ENCODE measurements around the gene MAPK8IP1.

MAPK8IP1 gene

DNA sequence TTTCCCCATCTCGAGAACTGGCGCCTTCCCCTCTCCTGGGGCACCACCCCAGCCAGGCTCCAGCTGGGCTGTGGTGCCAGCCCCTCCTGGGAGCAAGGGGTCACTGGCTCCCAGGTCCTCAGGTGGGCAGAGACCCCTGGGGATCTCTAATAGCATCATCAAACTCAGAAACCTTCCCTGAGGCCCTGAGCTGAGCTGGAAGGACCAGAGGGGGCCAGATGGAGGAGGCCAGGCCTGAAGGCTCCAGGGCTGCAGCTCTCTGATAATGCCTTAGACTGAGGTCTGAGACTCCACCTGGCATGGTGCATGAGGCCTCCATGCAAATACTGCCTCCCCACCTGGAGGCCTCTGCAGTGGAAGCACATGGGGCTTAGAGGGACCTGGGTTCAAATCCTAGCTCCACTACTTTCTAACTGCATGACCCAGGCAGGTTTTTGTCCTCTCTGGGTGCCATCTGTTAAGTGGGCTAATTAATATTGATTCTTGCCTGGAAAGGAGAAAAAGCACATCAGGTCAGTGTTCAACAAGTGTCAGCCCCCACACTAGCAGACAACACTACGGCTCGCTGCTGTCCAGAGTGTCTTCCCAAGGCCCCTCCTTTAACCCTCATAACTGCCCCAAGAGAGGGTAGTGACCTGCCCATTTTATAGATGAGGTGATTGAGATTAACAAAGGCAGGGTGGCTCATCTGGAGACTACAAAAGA, 1.5 kb downstream of the MAPK8IP1 start:
- no peak overlapping the region for H3K18ac ChIP-seq (ENCODE audit: low read depth in 1 of 2, low read length in 2 of 2)
- no peak overlapping the region for H4K91ac ChIP-seq (ENCODE audit: low read length)
- no peak overlapping the region for H2AFZ ChIP-seq (ENCODE audit: low read depth, low read length)
- no peak overlapping the region for H2BK120ac ChIP-seq (ENCODE audit: low read depth, low read length)
- H3K14ac ChIP-seq (ENCODE audit: low read length in 2 of 2) = no peak overlapping the region
- WGBS = 55% methylated on average over 2 of the region's 4 CpGs
- peaks cover 17% of the 10 kb centered on the region in 2 experiments for H3K36me3 ChIP-seq (ENCODE audit: control insufficient read depth in 1 of 2, insufficient read depth in 2 of 2, low read depth in 1 of 2, low read length in 2 of 2)
- peaks cover 14% of the 10 kb centered on the region for H3K4me1 ChIP-seq (ENCODE audit: control insufficient read depth, insufficient read depth, low read depth, low read length)
- no peak for DNase-seq
- no peaks in the 10 kb centered on the region for H3K79me1 ChIP-seq (replicated peaks; ENCODE audit: low read length, poor library complexity, severe bottlenecking)
- H3K9ac ChIP-seq (ENCODE audit: low read length) = no peak overlapping the region
- H2AK5ac ChIP-seq (ENCODE audit: low read length, severe bottlenecking) = no peak overlapping the region
- H3K27ac ChIP-seq (ENCODE audit: low read length, poor library complexity, severe bottlenecking) = no peak overlapping the region
- no peak overlapping the region for H4K8ac ChIP-seq (ENCODE audit: low read length)
- no peak overlapping the region for H2BK12ac ChIP-seq (ENCODE audit: low read length in 2 of 2)
- H2BK5ac ChIP-seq (ENCODE audit: low read depth, low read length, poor library complexity, severe bottlenecking) = no peak overlapping the region
- H3K9me3 ChIP-seq (ENCODE audit: control insufficient read depth, low read length) = no peaks in the 10 kb centered on the region
- H3K4me3 ChIP-seq (ENCODE audit: insufficient read depth in 1 of 2, low read depth in 1 of 2, low read length in 2 of 2) = no peak overlapping the region
- H3K4ac ChIP-seq (ENCODE audit: low read depth in 1 of 2, low read length in 2 of 2) = no peak overlapping the region
- peaks cover 24 to 44% of the 10 kb centered on the region in 2 experiments for H3K27me3 ChIP-seq (ENCODE audit: control insufficient read depth in 1 of 2, insufficient read depth in 1 of 2, low read length in 2 of 2)
- no peak overlapping the region for H2BK15ac ChIP-seq (ENCODE audit: low read depth, poor library complexity, severe bottlenecking)
- H3K23ac ChIP-seq (ENCODE audit: low read length in 2 of 2) = no peak overlapping the region
- no peak overlapping the region for H3K4me2 ChIP-seq (ENCODE audit: low read length, poor library complexity, severe bottlenecking)

DNA sequence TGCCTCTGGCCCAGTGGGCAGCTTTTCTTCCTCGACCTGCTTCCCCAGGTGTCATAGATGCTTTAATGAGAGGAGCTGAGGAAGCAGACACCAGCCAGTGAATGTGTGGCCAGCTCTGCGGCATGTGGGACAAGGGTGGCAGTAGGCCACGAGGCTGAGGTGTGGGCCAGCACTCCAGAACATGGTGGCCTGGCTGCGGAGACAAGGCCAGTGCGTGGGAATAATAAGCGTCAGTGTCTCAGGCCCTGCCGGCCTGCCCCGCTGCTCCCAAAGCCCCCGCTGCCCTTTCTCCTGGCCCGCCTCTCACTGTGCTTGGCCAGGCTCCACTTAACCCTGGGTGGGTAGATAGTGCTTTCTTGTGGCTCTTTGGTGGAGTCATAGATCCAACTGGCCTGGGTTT, 2.1 kb downstream of the MAPK8IP1 start:
- Histone ChIP-seq H3K9me3 (ENCODE audit: control insufficient read depth, low read length) (no peaks in the 10 kb centered on the region), H3K4me3 (ENCODE audit: insufficient read depth in 1 of 2, low read depth in 1 of 2, low read length in 2 of 2) (no peak overlapping the region), H2BK120ac (ENCODE audit: low read depth, low read length) (no peak overlapping the region), H3K14ac (ENCODE audit: low read length in 2 of 2) (no peak overlapping the region), H2BK12ac (ENCODE audit: low read length in 2 of 2) (peak overlapping the region in 1 of 2 experiments; percentile 37), H3K27ac (ENCODE audit: low read length, poor library complexity, severe bottlenecking) (no peak overlapping the region), H4K91ac (ENCODE audit: low read length) (no peak overlapping the region), H3K4me1 (ENCODE audit: control insufficient read depth, insufficient read depth, low read depth, low read length) (peaks cover 10% of the 10 kb centered on the region), H2AK5ac (ENCODE audit: low read length, severe bottlenecking) (no peak overlapping the region), H3K9ac (ENCODE audit: low read length) (no peak overlapping the region), H3K23ac (ENCODE audit: low read length in 2 of 2) (no peak overlapping the region), H3K18ac (ENCODE audit: low read depth in 1 of 2, low read length in 2 of 2) (no peak overlapping the region), H2BK5ac (ENCODE audit: low read depth, low read length, poor library complexity, severe bottlenecking) (no peak overlapping the region), H3K27me3 (ENCODE audit: control insufficient read depth in 1 of 2, insufficient read depth in 1 of 2, low read length in 2 of 2) (peaks cover 24 to 46% of the 10 kb centered on the region in 2 experiments), H2BK15ac (ENCODE audit: low read depth, poor library complexity, severe bottlenecking) (no peak overlapping the region), H3K4me2 (ENCODE audit: low read length, poor library complexity, severe bottlenecking) (no peak overlapping the region), H3K79me1 (replicated peaks; ENCODE audit: low read length, poor library complexity, severe bottlenecking) (no peaks in the 10 kb centered on the region), H3K4ac (ENCODE audit: low read depth in 1 of 2, low read length in 2 of 2) (no peak overlapping the region), H4K8ac (ENCODE audit: low read length) (no peak overlapping the region), H2AFZ (ENCODE audit: low read depth, low read length) (no peak overlapping the region), H3K36me3 (ENCODE audit: control insufficient read depth in 1 of 2, insufficient read depth in 2 of 2, low read depth in 1 of 2, low read length in 2 of 2) (peaks cover 10 to 11% of the 10 kb centered on the region in 2 experiments)
- 93% methylated on average over 10 of the region's 10 CpGs for WGBS
- DNase-seq = no peak

DNA sequence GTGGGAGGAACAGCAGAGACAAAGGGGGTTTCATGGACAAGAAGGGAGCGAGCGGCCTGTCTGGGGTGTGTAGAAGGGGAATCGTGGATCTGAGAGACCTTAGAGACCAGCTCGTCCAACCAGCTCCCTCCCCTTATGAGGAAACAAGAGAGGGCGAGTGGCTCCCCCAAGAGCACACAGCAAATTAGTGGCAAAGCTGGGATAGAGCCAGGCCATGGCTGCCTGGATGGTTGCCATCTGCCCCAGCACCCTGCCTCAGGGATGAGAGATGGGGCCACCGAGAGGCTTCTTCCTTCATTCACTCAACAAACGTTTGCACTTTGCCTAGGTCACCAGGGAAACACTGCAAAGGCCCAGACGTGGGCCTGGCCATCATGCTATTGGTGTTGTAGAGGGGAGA, 4.1 kb downstream of the MAPK8IP1 start:
- H3K27me3 ChIP-seq (ENCODE audit: control insufficient read depth in 1 of 2, insufficient read depth in 1 of 2, low read length in 2 of 2) = peaks cover 38 to 61% of the 10 kb centered on the region in 2 experiments
- H3K9me3 ChIP-seq (ENCODE audit: control insufficient read depth, low read length) = no peaks in the 10 kb centered on the region
- no peak overlapping the region for H3K27ac ChIP-seq (ENCODE audit: low read length, poor library complexity, severe bottlenecking)
- no peak overlapping the region for H3K4me3 ChIP-seq (ENCODE audit: insufficient read depth in 1 of 2, low read depth in 1 of 2, low read length in 2 of 2)
- H2BK5ac ChIP-seq (ENCODE audit: low read depth, low read length, poor library complexity, severe bottlenecking) = no peak overlapping the region
- no peak overlapping the region for H3K9ac ChIP-seq (ENCODE audit: low read length)
- H3K79me1 ChIP-seq (replicated peaks; ENCODE audit: low read length, poor library complexity, severe bottlenecking) = no peaks in the 10 kb centered on the region
- H3K4me2 ChIP-seq (ENCODE audit: low read length, poor library complexity, severe bottlenecking) = no peak overlapping the region
- H2BK120ac ChIP-seq (ENCODE audit: low read depth, low read length) = no peak overlapping the region
- H2AK5ac ChIP-seq (ENCODE audit: low read length, severe bottlenecking) = no peak overlapping the region
- no peak overlapping the region for H4K8ac ChIP-seq (ENCODE audit: low read length)
- no peak overlapping the region for H2AFZ ChIP-seq (ENCODE audit: low read depth, low read length)
- H3K23ac ChIP-seq (ENCODE audit: low read length in 2 of 2) = no peak overlapping the region
- no peak overlapping the region for H3K14ac ChIP-seq (ENCODE audit: low read length in 2 of 2)
- H3K36me3 ChIP-seq (ENCODE audit: control insufficient read depth in 1 of 2, insufficient read depth in 2 of 2, low read depth in 1 of 2, low read length in 2 of 2) = no peaks in the 10 kb centered on the region
- no peak overlapping the region for H3K4ac ChIP-seq (ENCODE audit: low read depth in 1 of 2, low read length in 2 of 2)
- 76% methylated on average over 7 of the region's 8 CpGs for WGBS
- H3K4me1 ChIP-seq (ENCODE audit: control insufficient read depth, insufficient read depth, low read depth, low read length) = peaks cover 10% of the 10 kb centered on the region
- H2BK12ac ChIP-seq (ENCODE audit: low read length in 2 of 2) = no peak overlapping the region
- no peak overlapping the region for H2BK15ac ChIP-seq (ENCODE audit: low read depth, poor library complexity, severe bottlenecking)
- no peak overlapping the region for H3K18ac ChIP-seq (ENCODE audit: low read depth in 1 of 2, low read length in 2 of 2)
- H4K91ac ChIP-seq (ENCODE audit: low read length) = no peak overlapping the region
- no peak for DNase-seq

DNA sequence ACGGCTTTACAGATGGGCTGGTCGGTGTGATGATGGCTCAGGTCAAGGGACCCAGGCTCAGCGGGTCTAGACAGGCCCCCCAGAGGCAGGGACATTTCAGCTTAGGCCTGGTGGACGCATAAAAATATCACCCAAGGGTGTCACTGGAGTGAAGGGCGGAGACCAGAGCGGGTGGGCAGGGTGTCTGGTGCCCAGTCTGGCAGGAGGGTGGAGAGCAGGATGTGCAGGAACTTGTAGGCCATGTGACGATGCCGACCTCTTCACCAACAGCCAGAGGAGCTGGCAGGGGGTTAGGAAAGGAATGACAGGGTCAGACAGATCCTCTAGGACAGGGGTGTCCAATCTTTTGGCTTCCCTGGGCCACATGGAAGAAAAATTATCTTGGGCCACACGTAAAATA, 4.5 kb downstream of the MAPK8IP1 start:
- Histone ChIP-seq H3K27me3 (ENCODE audit: control insufficient read depth in 1 of 2, insufficient read depth in 1 of 2, low read length in 2 of 2) (peaks cover 41 to 65% of the 10 kb centered on the region in 2 experiments), H4K8ac (ENCODE audit: low read length) (no peak overlapping the region), H3K9ac (ENCODE audit: low read length) (no peak overlapping the region), H2AK5ac (ENCODE audit: low read length, severe bottlenecking) (no peak overlapping the region), H3K4ac (ENCODE audit: low read depth in 1 of 2, low read length in 2 of 2) (no peak overlapping the region), H3K14ac (ENCODE audit: low read length in 2 of 2) (no peak overlapping the region), H3K36me3 (ENCODE audit: control insufficient read depth in 1 of 2, insufficient read depth in 2 of 2, low read depth in 1 of 2, low read length in 2 of 2) (no peaks in the 10 kb centered on the region), H3K18ac (ENCODE audit: low read depth in 1 of 2, low read length in 2 of 2) (no peak overlapping the region), H4K91ac (ENCODE audit: low read length) (no peak overlapping the region), H3K27ac (ENCODE audit: low read length, poor library complexity, severe bottlenecking) (no peak overlapping the region), H2BK12ac (ENCODE audit: low read length in 2 of 2) (no peak overlapping the region), H2AFZ (ENCODE audit: low read depth, low read length) (no peak overlapping the region), H3K4me2 (ENCODE audit: low read length, poor library complexity, severe bottlenecking) (no peak overlapping the region), H3K23ac (ENCODE audit: low read length in 2 of 2) (no peak overlapping the region), H2BK15ac (ENCODE audit: low read depth, poor library complexity, severe bottlenecking) (no peak overlapping the region), H3K4me3 (ENCODE audit: insufficient read depth in 1 of 2, low read depth in 1 of 2, low read length in 2 of 2) (no peak overlapping the region), H3K4me1 (ENCODE audit: control insufficient read depth, insufficient read depth, low read depth, low read length) (peaks cover 10% of the 10 kb centered on the region), H2BK5ac (ENCODE audit: low read depth, low read length, poor library complexity, severe bottlenecking) (no peak overlapping the region), H2BK120ac (ENCODE audit: low read depth, low read length) (no peak overlapping the region), H3K9me3 (ENCODE audit: control insufficient read depth, low read length) (no peaks in the 10 kb centered on the region), H3K79me1 (replicated peaks; ENCODE audit: low read length, poor library complexity, severe bottlenecking) (no peaks in the 10 kb centered on the region)
- DNase-seq = no peak
- WGBS = 92% methylated on average over 6 of the region's 9 CpGs
